GM18499 (cell line): Measurements from ENCODE around the gene PHC3.
A peak's percentile ranks its signal among the peaks of the same experiment; 100 is the strongest.

Experiments
- ATAC-seq: cut with Tn5 transposase; IDR thresholded peaks from one replicate; pipeline ENCODE4 v1.9.1; 2021; ENCODE audit warnings: moderate number of reproducible peaks; ENCODE audit not compliant: insufficient read depth, unreplicated experiment

Gene PHC3

GRCh38 chr3:170049146-170050000 lies 132.2 kb downstream of the PHC3 start:
- ATAC-seq, result no peak

GRCh38 chr3:170047133-170047404 lies 134.5 kb downstream of the PHC3 start:
- no peak for ATAC-seq

GRCh38 chr3:170046269-170047132 lies 135.0 kb downstream of the PHC3 start:
- ATAC-seq, result no peak

- peak; percentile 74 for ATAC-seq
These were observed 136.7 kb downstream of the PHC3 start for GRCh38 chr3:170044795-170045244.

GRCh38 chr3:170044271-170044670 lies 137.3 kb downstream of the PHC3 start:
- no peak for ATAC-seq

GRCh38 chr3:170043506-170043905 lies 138.0 kb downstream of the PHC3 start:
- no peak for ATAC-seq

- no peak for ATAC-seq
These were observed 141.1 kb downstream of the PHC3 start for GRCh38 chr3:170040418-170040817.

GRCh38 chr3:170038434-170039110 lies 143.0 kb downstream of the PHC3 start:
- ATAC-seq, result no peak
